Measurements from ENCODE around the gene LY6G5C. TPM values are rescaled to one million over a fixed set of nuclear protein-coding genes. Genes with fewer than 3 reads are reported as not detected.

LY6G5C gene
- polyA plus RNA-seq, 1 donor (not counting 4 experiments of a cell fraction or from before 2014, with no cell fraction given): 0.58 TPM

- no peaks in the 10 kb centered on the region for H3K27me3 ChIP-seq (ENCODE audit: control insufficient read depth, extremely low read depth, insufficient read depth, low read length)
- no peaks in the 10 kb centered on the region for H3K9me3 ChIP-seq (ENCODE audit: control insufficient read depth, low read depth, low read length)
- no peak overlapping the region for H3K9ac ChIP-seq (ENCODE audit: control insufficient read depth, extremely low read depth, insufficient read depth, low read length)
- no peak overlapping the region for H3K4me3 ChIP-seq (ENCODE audit: control insufficient read depth in 2 of 3, extremely low read depth in 1 of 3, insufficient read depth in 2 of 3, low read depth in 1 of 3, low read length in 3 of 3)
- H3K79me2 ChIP-seq (ENCODE audit: control insufficient read depth, insufficient read depth, low read length): peaks cover 77% of the 10 kb centered on the region
- H2AFZ ChIP-seq (ENCODE audit: control insufficient read depth, low read length): no peak overlapping the region
- H3K27ac ChIP-seq (ENCODE audit: control insufficient read depth, insufficient read depth, low read length): no peak overlapping the region
- peaks cover 77 to 88% of the 10 kb centered on the region in 2 experiments for H3K36me3 ChIP-seq (ENCODE audit: control insufficient read depth in 2 of 2, extremely low read depth in 1 of 2, insufficient read depth in 2 of 2, low read length in 2 of 2)
- no peak for DNase-seq (ENCODE audit: low read depth, low spot score)
- H3K9me1 ChIP-seq (ENCODE audit: control insufficient read depth, extremely low read depth, insufficient read depth, low read length): peaks cover 2% of the 10 kb centered on the region
- FAIRE-seq: no peak
- no peak overlapping the region for H3K4me2 ChIP-seq (ENCODE audit: control insufficient read depth, extremely low read depth, insufficient read depth, low read depth, low read length)
- TF ChIP-seq EZH2 (IDR thresholded peaks at IDR 0.05; ENCODE audit: low read length): no peak
- dilution Hi-C loops (cut with MboI; ENCODE audit: extremely low pct_ligation_motif_present, low sequenced_read_pairs): no loop called here
- peaks cover 2% of the 10 kb centered on the region for H3K4me1 ChIP-seq (ENCODE audit: control insufficient read depth, extremely low read depth, insufficient read depth, low read length)
- peaks cover 25% of the 10 kb centered on the region for H4K20me1 ChIP-seq (ENCODE audit: control insufficient read depth, extremely low read depth, insufficient read depth, low read length)
Measured at GRCh38 chr6:31627690-31628287, 53.1 kb downstream of the LY6G5C start.

DNA sequence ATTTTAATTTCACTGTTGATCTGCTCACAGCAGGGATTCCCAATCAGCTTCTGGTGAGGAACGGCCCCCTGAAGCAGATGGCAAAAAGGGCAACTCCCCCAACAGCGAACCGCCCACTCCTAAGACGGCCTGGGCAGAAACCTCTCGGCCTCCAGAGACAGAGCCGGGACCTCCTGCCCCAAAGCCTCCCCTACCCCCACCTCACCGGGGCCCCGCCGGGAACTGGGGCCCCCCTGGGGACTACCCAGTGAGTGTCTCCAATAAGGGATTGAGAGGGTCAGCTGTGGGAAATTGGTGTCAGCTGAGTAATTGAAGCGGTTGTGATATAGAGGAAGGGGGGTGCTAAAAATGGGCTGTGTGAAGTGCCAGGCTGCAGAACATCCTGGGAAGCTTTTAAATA lies 53.9 kb downstream of the LY6G5C start:
- H3K9ac ChIP-seq (ENCODE audit: control insufficient read depth, extremely low read depth, insufficient read depth, low read length): no peak overlapping the region
- H3K4me1 ChIP-seq (ENCODE audit: control insufficient read depth, extremely low read depth, insufficient read depth, low read length): peaks cover 10% of the 10 kb centered on the region
- H3K79me2 ChIP-seq (ENCODE audit: control insufficient read depth, insufficient read depth, low read length): peaks cover 77% of the 10 kb centered on the region
- peaks cover 2% of the 10 kb centered on the region for H3K9me1 ChIP-seq (ENCODE audit: control insufficient read depth, extremely low read depth, insufficient read depth, low read length)
- H3K27me3 ChIP-seq (ENCODE audit: control insufficient read depth, extremely low read depth, insufficient read depth, low read length): no peaks in the 10 kb centered on the region
- peaks cover 26% of the 10 kb centered on the region for H4K20me1 ChIP-seq (ENCODE audit: control insufficient read depth, extremely low read depth, insufficient read depth, low read length)
- no peak for DNase-seq (ENCODE audit: low read depth, low spot score)
- H3K27ac ChIP-seq (ENCODE audit: control insufficient read depth, insufficient read depth, low read length): no peak overlapping the region
- TF ChIP-seq EZH2 (IDR thresholded peaks at IDR 0.05; ENCODE audit: low read length): no peak
- TF ChIP-seq, protein P1, sequence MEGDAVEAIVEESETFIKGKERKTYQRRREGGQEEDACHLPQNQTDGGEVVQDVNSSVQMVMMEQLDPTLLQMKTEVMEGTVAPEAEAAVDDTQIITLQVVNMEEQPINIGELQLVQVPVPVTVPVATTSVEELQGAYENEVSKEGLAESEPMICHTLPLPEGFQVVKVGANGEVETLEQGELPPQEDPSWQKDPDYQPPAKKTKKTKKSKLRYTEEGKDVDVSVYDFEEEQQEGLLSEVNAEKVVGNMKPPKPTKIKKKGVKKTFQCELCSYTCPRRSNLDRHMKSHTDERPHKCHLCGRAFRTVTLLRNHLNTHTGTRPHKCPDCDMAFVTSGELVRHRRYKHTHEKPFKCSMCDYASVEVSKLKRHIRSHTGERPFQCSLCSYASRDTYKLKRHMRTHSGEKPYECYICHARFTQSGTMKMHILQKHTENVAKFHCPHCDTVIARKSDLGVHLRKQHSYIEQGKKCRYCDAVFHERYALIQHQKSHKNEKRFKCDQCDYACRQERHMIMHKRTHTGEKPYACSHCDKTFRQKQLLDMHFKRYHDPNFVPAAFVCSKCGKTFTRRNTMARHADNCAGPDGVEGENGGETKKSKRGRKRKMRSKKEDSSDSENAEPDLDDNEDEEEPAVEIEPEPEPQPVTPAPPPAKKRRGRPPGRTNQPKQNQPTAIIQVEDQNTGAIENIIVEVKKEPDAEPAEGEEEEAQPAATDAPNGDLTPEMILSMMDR (optimal IDR thresholded peaks at IDR 0.05 in 1 of 3, IDR thresholded peaks at IDR 0.05 in 1 of 3, conservative IDR thresholded peaks at IDR 0.05 in 1 of 3; ENCODE audit: extremely low read depth in 1 of 3, insufficient read depth in 2 of 3, low read length in 3 of 3): no peak
- no peak for FAIRE-seq
- dilution Hi-C loops (cut with MboI; ENCODE audit: extremely low pct_ligation_motif_present, low sequenced_read_pairs): no loop called here
- no peak overlapping the region for H3K4me2 ChIP-seq (ENCODE audit: control insufficient read depth, extremely low read depth, insufficient read depth, low read depth, low read length)
- H3K9me3 ChIP-seq (ENCODE audit: control insufficient read depth, low read depth, low read length): no peaks in the 10 kb centered on the region
- H2AFZ ChIP-seq (ENCODE audit: control insufficient read depth, low read length): no peak overlapping the region
- H3K36me3 ChIP-seq (ENCODE audit: control insufficient read depth in 2 of 2, extremely low read depth in 1 of 2, insufficient read depth in 2 of 2, low read length in 2 of 2): peaks cover 70 to 88% of the 10 kb centered on the region in 2 experiments
- no peak overlapping the region for H3K4me3 ChIP-seq (ENCODE audit: control insufficient read depth in 2 of 3, extremely low read depth in 1 of 3, insufficient read depth in 2 of 3, low read depth in 1 of 3, low read length in 3 of 3)

Small RNA genes lying within 50 kb of the gene (small RNA-seq; reads per million reads assigned to genes)
- gene LY6G6D (ENCODE audit: insufficient read length in 3 of 3, low read depth in 3 of 3, low replicate concordance in 1 of 3) (0 reads per million in 3 experiments), gene MIR4646 (ENCODE audit: insufficient read length in 3 of 3, low read depth in 3 of 3, low replicate concordance in 1 of 3) (0 reads per million in 3 experiments), gene MIR6832 (ENCODE audit: insufficient read length in 3 of 3, low read depth in 3 of 3, low replicate concordance in 1 of 3) (0 to 0.13 (median 0) reads per million in 3 experiments), gene RF00019 (ENCODE audit: insufficient read length in 3 of 3, low read depth in 3 of 3, low replicate concordance in 1 of 3) (0 reads per million in 3 experiments)

Other genes starting within 250 kb of the LY6G5C start
- 6.0 to 18.1 TPM (median 8.6 TPM) in 3 replicates for gene MICB, start 182.9 kb downstream of the LY6G5C start, polyA plus RNA-seq
- not detected in 3 replicates for gene MCCD1, start 152.1 kb downstream of the LY6G5C start, polyA plus RNA-seq
- 270 to 540 TPM (median 314 TPM) in 3 replicates for gene DDX39B, start 139.1 kb downstream of the LY6G5C start, polyA plus RNA-seq
- gene ATP6V1G2, start 134.5 kb downstream of the LY6G5C start, polyA plus RNA-seq: 0.46 to 1.3 TPM (median 0.94 TPM) in 3 replicates
- 4.8 to 8.9 TPM (median 7.2 TPM) in 3 replicates for gene NFKBIL1, start 133.5 kb downstream of the LY6G5C start, polyA plus RNA-seq
- 0.04 TPM in 1 of 3 replicates, not detected in the others for gene LTA, start 108.8 kb downstream of the LY6G5C start, polyA plus RNA-seq
- 0.54 to 2.3 TPM (median 0.88 TPM) in 3 replicates for gene TNF, start 105.5 kb downstream of the LY6G5C start, polyA plus RNA-seq
- 0.09 TPM in 1 of 3 replicates, not detected in the others for gene LTB, start 98.6 kb downstream of the LY6G5C start, polyA plus RNA-seq
- gene LST1, start 94.8 kb downstream of the LY6G5C start, polyA plus RNA-seq: 0.18 TPM in 1 of 3 replicates, not detected in the others
- not detected in 3 replicates for gene NCR3, start 88.1 kb downstream of the LY6G5C start, polyA plus RNA-seq
- gene AIF1, start 65.8 kb downstream of the LY6G5C start, polyA plus RNA-seq: not detected in 3 replicates
- 20.5 to 58.0 TPM (median 22.7 TPM) in 3 replicates for gene PRRC2A, start 60.4 kb downstream of the LY6G5C start, polyA plus RNA-seq
- 49.9 to 120 TPM (median 60.6 TPM) in 3 replicates for gene BAG6, start 28.4 kb downstream of the LY6G5C start, polyA plus RNA-seq
- gene APOM, start 25.2 kb downstream of the LY6G5C start, polyA plus RNA-seq: 1.4 to 2.6 TPM (median 2.3 TPM) in 3 replicates
- 7.9 to 10.0 TPM (median 8.3 TPM) in 3 replicates for gene C6orf47, start 20.3 kb downstream of the LY6G5C start, polyA plus RNA-seq
- gene GPANK1, start 16.1 kb downstream of the LY6G5C start, polyA plus RNA-seq: 7.9 to 11.4 TPM (median 10.0 TPM) in 3 replicates
- gene CSNK2B, start 15.0 kb downstream of the LY6G5C start, polyA plus RNA-seq: 41.9 to 108 TPM (median 43.7 TPM) in 3 replicates
- gene LY6G5B, start 11.1 kb downstream of the LY6G5C start, polyA plus RNA-seq: 3.6 to 5.2 TPM (median 4.1 TPM) in 3 replicates
- 20.9 to 28.2 TPM (median 21.8 TPM) in 3 replicates for gene ABHD16A, start 22.3 kb upstream of the LY6G5C start, polyA plus RNA-seq
- gene LY6G6F, start 25.8 kb upstream of the LY6G5C start, polyA plus RNA-seq: not detected in 3 replicates
- gene LY6G6D, start 34.3 kb upstream of the LY6G5C start, polyA plus RNA-seq: 0.22 to 0.33 TPM in 2 of 3 replicates, not detected in the other
- gene LY6G6C, start 40.7 kb upstream of the LY6G5C start, polyA plus RNA-seq: 2.3 to 3.1 TPM (median 2.4 TPM) in 3 replicates
- gene MPIG6B, start 42.3 kb upstream of the LY6G5C start, polyA plus RNA-seq: 0.06 to 0.21 TPM (median 0.10 TPM) in 3 replicates
- 3.0 to 6.7 TPM (median 3.1 TPM) in 3 replicates for gene DDAH2, start 48.2 kb upstream of the LY6G5C start, polyA plus RNA-seq
- gene CLIC1, start 55.5 kb upstream of the LY6G5C start, polyA plus RNA-seq: 759 to 873 TPM (median 832 TPM) in 3 replicates
- 9.4 to 14.8 TPM (median 11.4 TPM) in 3 replicates for gene MSH5, start 58.9 kb upstream of the LY6G5C start, polyA plus RNA-seq
- gene SAPCD1, start 81.6 kb upstream of the LY6G5C start, polyA plus RNA-seq: 1.1 to 2.1 TPM (median 1.7 TPM) in 3 replicates
- gene VWA7, start 96.3 kb upstream of the LY6G5C start, polyA plus RNA-seq: 0.32 to 0.47 TPM (median 0.33 TPM) in 3 replicates
- gene VARS1, start 114.7 kb upstream of the LY6G5C start, polyA plus RNA-seq: 17.2 to 57.2 TPM (median 26.3 TPM) in 3 replicates
- 34.4 to 84.1 TPM (median 46.5 TPM) in 3 replicates for gene LSM2, start 125.9 kb upstream of the LY6G5C start, polyA plus RNA-seq
- 0.31 to 0.60 TPM (median 0.54 TPM) in 3 replicates for gene HSPA1L, start 134.2 kb upstream of the LY6G5C start, polyA plus RNA-seq
- 95.5 to 142 TPM (median 110 TPM) in 3 replicates for gene HSPA1A, start 134.5 kb upstream of the LY6G5C start, polyA plus RNA-seq
- 33.5 to 65.8 TPM (median 48.1 TPM) in 3 replicates for gene HSPA1B, start 146.7 kb upstream of the LY6G5C start, polyA plus RNA-seq
- 27.9 to 44.4 TPM (median 38.6 TPM) in 3 replicates for gene NEU1, start 181.8 kb upstream of the LY6G5C start, polyA plus RNA-seq
- 0.06 to 0.25 TPM (median 0.18 TPM) in 3 replicates for gene SLC44A4, start 197.9 kb upstream of the LY6G5C start, polyA plus RNA-seq
- 17.6 to 26.5 TPM (median 17.7 TPM) in 3 replicates for gene EHMT2, start 216.6 kb upstream of the LY6G5C start, polyA plus RNA-seq
- 0.55 to 0.64 TPM (median 0.63 TPM) in 3 replicates for gene ZBTB12, start 221.0 kb upstream of the LY6G5C start, polyA plus RNA-seq
- 0.04 TPM in 1 of 3 replicates, not detected in the others for gene C2, start 246.7 kb upstream of the LY6G5C start, polyA plus RNA-seq

Measured in keratinocyte (primary cell).